ACHN (cell line): ENCODE data around the gene NKAIN2.
A peak's percentile ranks its signal among the peaks of the same experiment; 100 is the strongest.

Experiments used
- DNase-seq: peaks from one replicate; pipeline ENCODE4 v3.0.0-alpha.2; 2015
- in situ Hi-C: cut with HindIII; loops from 2 replicates; pipeline ENCODE4 v1.10.0; 2017; ENCODE audit warnings: low sequenced_read_pairs, low pct_ligation_motif_present, low pct_unique_long_range_greater_than_20kb

Gene NKAIN2

GRCh38 chr6:124479991-124480430, 676.3 kb downstream of the NKAIN2 start:
- no peak for DNase-seq
- in situ Hi-C loops = no loop called here

- in situ Hi-C loops = no loop called here
- no peak for DNase-seq
Measured at GRCh38 chr6:124482071-124482491, 678.4 kb downstream of the NKAIN2 start.

- no peak for DNase-seq
- in situ Hi-C loops = no loop called here
Measured at GRCh38 chr6:124487623-124488431, 684.2 kb downstream of the NKAIN2 start.

- in situ Hi-C loops = no loop called here
- no peak for DNase-seq
Measured at GRCh38 chr6:124490122-124490521, 686.5 kb downstream of the NKAIN2 start.

GRCh38 chr6:124493259-124493658, 689.6 kb downstream of the NKAIN2 start:
- no peak for DNase-seq
- in situ Hi-C loops = no loop called here

GRCh38 chr6:124494956-124495664, 691.4 kb downstream of the NKAIN2 start:
- in situ Hi-C loops = no loop called here

GRCh38 chr6:124495665-124496190, 692.1 kb downstream of the NKAIN2 start:
- DNase-seq = no peak
- in situ Hi-C loops = no loop called here

More at GRCh38 chr6:124494956-124495664, 691.4 kb downstream of the NKAIN2 start:
- DNase-seq = no peak

GRCh38 chr6:124496334-124496733, 692.7 kb downstream of the NKAIN2 start:
- in situ Hi-C loops = no loop called here
- no peak for DNase-seq

GRCh38 chr6:124512431-124512830, 708.8 kb downstream of the NKAIN2 start:
- in situ Hi-C loops = no loop called here
- DNase-seq = no peak

GRCh38 chr6:124517339-124517738, 713.7 kb downstream of the NKAIN2 start:
- in situ Hi-C loops = no loop called here
- DNase-seq = no peak

GRCh38 chr6:124520514-124520913, 716.8 kb downstream of the NKAIN2 start:
- in situ Hi-C loops = no loop called here
- no peak for DNase-seq

GRCh38 chr6:124522335-124522734, 718.7 kb downstream of the NKAIN2 start:
- DNase-seq = no peak
- in situ Hi-C loops = no loop called here

GRCh38 chr6:124524491-124525200, 721.0 kb downstream of the NKAIN2 start:
- in situ Hi-C loops = no loop called here
- DNase-seq = no peak

GRCh38 chr6:124530926-124531325, 727.3 kb downstream of the NKAIN2 start:
- in situ Hi-C loops = no loop called here
- DNase-seq = no peak

- no peak for DNase-seq
- in situ Hi-C loops = no loop called here
Measured at GRCh38 chr6:124535299-124535698, 731.6 kb downstream of the NKAIN2 start.

- in situ Hi-C loops = no loop called here
- DNase-seq = peak; percentile 80
Measured at GRCh38 chr6:124535746-124536145, 732.1 kb downstream of the NKAIN2 start.

- in situ Hi-C loops = no loop called here
- DNase-seq = no peak
Measured at GRCh38 chr6:124536157-124536841, 732.6 kb downstream of the NKAIN2 start.

- in situ Hi-C loops = no loop called here
- DNase-seq = no peak
Measured at GRCh38 chr6:124536842-124537191, 733.2 kb downstream of the NKAIN2 start.

- in situ Hi-C loops = no loop called here
- DNase-seq = no peak
Measured at GRCh38 chr6:124539096-124539495, 735.4 kb downstream of the NKAIN2 start.
